Esophagus squamous epithelium (tissue), 5 donors: ENCODE data around the gene ADAMTS8. TPM values are rescaled to one million over a fixed set of nuclear protein-coding genes. Genes with fewer than 3 reads are reported as not detected.
A peak's percentile ranks its signal among the peaks of the same experiment; 100 is the strongest.

Experiments used
- DNase-seq: peaks from one replicate; lab custom pipeline; 2025; lab: John Stamatoyannopoulos, UW
- H3K27ac ChIP-seq, 4 donors: fragments of 200-600 bp; sonication (generic); one replicate each; pipeline ENCODE4 v1.5.1; 2016 to 2019; ENCODE audit warnings: mild to moderate bottlenecking in 1 of 4
- H3K27me3 ChIP-seq, 4 donors: fragments of 200-600 bp; sonication (generic); 1 replicate in 3 of 4; 2 replicates in 1 of 4; pipeline versions ENCODE4 v1.5.1 to v1.6.0; 2017 to 2021; ENCODE audit warnings: antibody characterized with exemption in 1 of 4
- H3K36me3 ChIP-seq, 3 donors: fragments of 200-600 bp; sonication (generic); one replicate each; pipeline ENCODE4 v1.5.1; 2016 to 2019
- H3K4me1 ChIP-seq, 3 donors: fragments of 200-600 bp; sonication (generic); one replicate each; pipeline ENCODE4 v1.5.1; 2017 to 2019
- H3K4me3 ChIP-seq, 4 donors: fragments of 200-600 bp; sonication (generic); 1 replicate in 3 of 4; 2 replicates in 1 of 4; pipeline ENCODE4 v1.5.1; 2016 to 2019; ENCODE audit warnings: mild to moderate bottlenecking in 2 of 4, moderate library complexity in 1 of 4
- H3K9me3 ChIP-seq, 3 donors: fragments of 200-600 bp; sonication (generic); one replicate each; pipeline ENCODE4 v1.5.1; 2016 to 2019
- CTCF ChIP-seq, 6 experiments: fragments of 450-650 bp in 4 of 6; fragments of 200-600 bp in 2 of 6; sonication (generic) in 2 of 6; IDR thresholded peaks; one replicate each; pipeline ENCODE4 v1.5.1; 2016 to 2019; ENCODE audit warnings: antibody characterized with exemption in 6 of 6, mild to moderate bottlenecking in 4 of 6, moderate library complexity in 4 of 6
- POLR2A ChIP-seq, 4 donors: fragments of 450-650 bp; IDR thresholded peaks; one replicate each; pipeline ENCODE4 v1.6.1; 2017; ENCODE audit warnings: antibody characterized with exemption in 4 of 4, mild to moderate bottlenecking in 4 of 4, moderate library complexity in 3 of 4
- WGBS, 2 donors: methylation state at CpG; one replicate each; pipeline ENCODE4 v1.1.5; 2018; 5-methylcytosine and 5-hydroxymethylcytosine counted together
- intact Hi-C: fragments of 100-400 bp; cut with DNase I; formaldehyde crosslinking; loops from one replicate; pipeline ENCODE4 v1.15.0; 2022
- total RNA-seq, 4 donors: library from RNA; depleted of rRNA; stranded (reverse); fragments of >200 nt; gene quantifications; one replicate each; pipeline ENCODE4 v1.1.0, GENCODE V29; 2016
- donor health status: DM: yes; HTN: yes; CAD: no.

ADAMTS8 gene
- total RNA-seq, 4 donors from 2014 or later, result 0.83 to 8.8 (median 1.8) TPM

GRCh38 chr11:130455483-130456127 is 27.2 kb upstream of the ADAMTS8 start:
- WGBS, 2 donors, result 54 to 70% methylated on average over 3 to 11 of the region's 15 CpGs
- Histone ChIP-seq H3K4me1 (peaks cover 0 to 54% (median 20%) of the 10 kb centered on the region in 3 donors), H3K27ac (peak overlapping the region in 1 of 4 donors; percentile 28), H3K9me3 (no peaks in the 10 kb centered on the region), H3K36me3 (no peaks in the 10 kb centered on the region), H3K4me3 (no peak overlapping the region), H3K27me3 (peaks cover 0 to 17% (median 0%) of the 10 kb centered on the region in 4 donors)
- DNase-seq, result no peak
- intact Hi-C loops, result no loop called here
- TF ChIP-seq POLR2A (IDR thresholded peaks at IDR 0.05), result no peak
- no peak for TF ChIP-seq CTCF (IDR thresholded peaks at IDR 0.05)

- 51 to 67% methylated on average over 12 of the region's 12 CpGs for whole genome bisulfite sequencing, 2 donors
Measured at GRCh38 chr11:130454491-130455252, 26.3 kb upstream of the ADAMTS8 start.

GRCh38 chr11:130452940-130453339 is 24.5 kb upstream of the ADAMTS8 start:
- H3K4me1 ChIP-seq, result peaks cover 15 to 76% (median 28%) of the 10 kb centered on the region in 3 donors
- H3K36me3 ChIP-seq, result no peaks in the 10 kb centered on the region
- peaks cover 0 to 44% (median 0%) of the 10 kb centered on the region in 4 donors for H3K27me3 ChIP-seq
- H3K9me3 ChIP-seq, result no peaks in the 10 kb centered on the region
- WGBS, 2 donors, result 67 to 68% methylated on average over 6 of the region's 6 CpGs
- no peak overlapping the region for H3K27ac ChIP-seq
- H3K4me3 ChIP-seq, result no peak overlapping the region
- intact Hi-C loops, result no loop called here
- TF ChIP-seq POLR2A (IDR thresholded peaks at IDR 0.05) (no peak), CTCF (IDR thresholded peaks at IDR 0.05) (no peak)
- DNase-seq, result no peak

More at GRCh38 chr11:130454491-130455252, 26.3 kb upstream of the ADAMTS8 start:
- Histone ChIP-seq H3K27ac (peak overlapping the region in 1 of 4 donors; percentile 13), H3K36me3 (no peaks in the 10 kb centered on the region), H3K27me3 (peaks cover 0 to 27% (median 0%) of the 10 kb centered on the region in 4 donors), H3K4me1 (peaks cover 0 to 63% (median 25%) of the 10 kb centered on the region in 3 donors), H3K4me3 (no peak overlapping the region), H3K9me3 (no peaks in the 10 kb centered on the region)
- intact Hi-C loops, result no loop called here
- no peak for TF ChIP-seq CTCF (IDR thresholded peaks at IDR 0.05)
- no peak for TF ChIP-seq POLR2A (IDR thresholded peaks at IDR 0.05)
- no peak for DNase-seq

- intact Hi-C loops, result no loop called here
- Histone ChIP-seq H3K4me1 (peaks cover 15 to 70% (median 21%) of the 10 kb centered on the region in 3 donors), H3K9me3 (no peaks in the 10 kb centered on the region), H3K27ac (peak overlapping the region in 2 of 4 donors; percentile 32 to 81), H3K27me3 (peaks cover 0 to 45% (median 0%) of the 10 kb centered on the region in 4 donors), H3K36me3 (no peaks in the 10 kb centered on the region), H3K4me3 (peak overlapping the region in 2 of 4 donors; percentile 63 to 74)
- TF ChIP-seq POLR2A (IDR thresholded peaks at IDR 0.05) (no peak), CTCF (IDR thresholded peaks at IDR 0.05) (no peak)
- WGBS, 2 donors, result 81 to 94% methylated on average over 9 of the region's 9 CpGs
- no peak for DNase-seq
Measured at GRCh38 chr11:130452176-130452575, 23.8 kb upstream of the ADAMTS8 start.
